AG08396 (cell line): Measurements from ENCODE around the gene ALDH2.
"Not testable (repeated sequence)": the region's sequence is repeated elsewhere in the genome, so short reads cannot be mapped to it uniquely, and the experiment has no call there.

Source experiments
- DNase-seq: peaks from one replicate; pipeline ENCODE4 v3.0.0; 2012; ENCODE audit warnings: low spot score, mixed read lengths

Gene ALDH2

DNA sequence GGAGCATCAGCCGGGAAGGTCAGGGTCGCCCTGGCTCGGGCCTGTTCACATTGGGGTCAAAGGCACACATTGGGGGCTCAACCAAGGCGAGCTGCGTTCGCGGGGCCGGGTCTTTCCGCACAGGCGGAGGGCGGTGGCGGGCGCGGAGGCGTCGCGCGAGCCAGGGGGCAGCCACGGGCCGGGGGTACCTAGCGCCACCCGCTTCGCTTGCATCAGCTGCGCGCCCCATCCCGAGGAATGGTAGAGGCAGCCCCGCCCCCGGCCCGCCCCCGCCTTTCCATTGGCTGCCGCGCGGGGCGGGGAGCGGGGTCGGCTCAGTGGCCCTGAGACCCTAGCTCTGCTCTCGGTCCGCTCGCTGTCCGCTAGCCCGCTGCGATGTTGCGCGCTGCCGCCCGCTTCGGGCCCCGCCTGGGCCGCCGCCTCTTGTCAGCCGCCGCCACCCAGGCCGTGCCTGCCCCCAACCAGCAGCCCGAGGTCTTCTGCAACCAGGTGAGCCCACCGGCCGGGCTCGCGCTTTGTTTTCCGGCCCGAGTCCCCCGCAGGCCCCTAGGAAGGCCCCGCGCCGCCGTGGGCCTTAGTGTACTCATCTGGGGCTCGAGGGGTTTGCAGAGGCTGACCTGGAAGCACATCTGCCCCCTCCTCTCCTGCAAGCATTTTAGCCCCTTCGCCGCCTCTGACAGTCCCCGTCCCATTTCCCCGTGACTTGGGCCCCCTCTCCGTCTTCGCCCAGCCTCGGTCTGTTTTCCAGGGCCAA is at the start of gene ALDH2:
Gene ALDH2, plus strand, starts transcription at position 326 of the 754 bp plus-strand sequence. Its CDS starts 50 bp downstream, at position 376.
- DNase-seq = peak; percentile 91

GRCh38 chr12:111719316-111719715 is 47.4 kb upstream of the ALDH2 start:
- DNase-seq = not testable (repeated sequence)

GRCh38 chr12:111720457-111720856 is 46.3 kb upstream of the ALDH2 start:
- DNase-seq = no peak

DNA sequence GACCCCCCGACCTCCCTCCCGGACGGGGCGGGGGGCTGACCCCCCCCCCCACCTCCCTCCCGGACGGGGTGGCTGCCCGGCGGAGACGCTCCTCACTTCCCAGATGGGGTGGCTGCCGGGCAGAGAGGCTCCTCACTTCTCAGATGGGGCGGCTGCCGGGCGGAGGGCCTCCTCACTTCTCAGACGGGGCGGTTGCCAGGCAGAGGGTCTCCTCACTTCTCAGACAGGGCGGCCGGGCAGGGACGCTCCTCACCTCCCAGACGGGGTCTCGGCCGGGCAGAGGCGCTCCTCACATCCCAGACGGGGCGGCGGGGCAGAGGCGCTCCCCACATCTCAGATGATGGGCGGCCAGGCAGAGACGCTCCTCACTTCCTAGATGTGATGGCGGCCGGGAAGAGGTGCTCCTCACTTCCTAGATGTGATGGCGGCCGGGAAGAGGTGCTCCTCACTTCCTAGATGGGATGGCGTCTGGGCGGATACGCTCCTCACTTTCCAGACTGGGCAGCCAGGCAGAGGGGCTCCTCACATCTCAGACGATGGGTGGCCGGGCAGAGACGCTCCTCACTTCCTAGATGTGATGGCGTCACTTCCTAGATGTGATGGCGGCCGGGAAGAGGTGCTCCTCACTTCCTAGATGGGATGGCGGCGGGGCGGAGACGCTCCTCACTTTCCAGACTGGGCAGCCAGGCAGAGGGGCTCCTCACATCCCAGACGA is 42.9 kb upstream of the ALDH2 start:
- DNase-seq = not testable (repeated sequence)

DNA sequence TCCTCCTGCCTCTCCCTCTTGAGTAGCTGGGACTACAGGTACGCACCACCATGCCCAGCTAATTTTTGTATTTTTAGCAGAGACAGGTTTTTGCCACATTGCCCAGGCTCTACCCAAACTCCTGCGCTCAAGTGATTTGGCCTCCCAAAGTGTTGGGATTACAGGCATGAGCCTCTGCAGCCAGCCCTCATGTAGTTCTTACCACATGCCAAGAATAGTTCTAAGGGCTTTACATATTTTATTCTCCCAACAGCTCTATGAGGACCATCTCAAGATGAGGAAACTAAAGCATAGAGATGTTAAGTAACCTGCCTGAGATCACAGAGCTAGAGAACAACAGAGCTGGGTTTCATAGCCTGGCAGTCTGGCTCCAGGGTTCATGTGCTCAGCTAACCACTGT is 37.9 kb upstream of the ALDH2 start:
- no peak for DNase-seq

DNA sequence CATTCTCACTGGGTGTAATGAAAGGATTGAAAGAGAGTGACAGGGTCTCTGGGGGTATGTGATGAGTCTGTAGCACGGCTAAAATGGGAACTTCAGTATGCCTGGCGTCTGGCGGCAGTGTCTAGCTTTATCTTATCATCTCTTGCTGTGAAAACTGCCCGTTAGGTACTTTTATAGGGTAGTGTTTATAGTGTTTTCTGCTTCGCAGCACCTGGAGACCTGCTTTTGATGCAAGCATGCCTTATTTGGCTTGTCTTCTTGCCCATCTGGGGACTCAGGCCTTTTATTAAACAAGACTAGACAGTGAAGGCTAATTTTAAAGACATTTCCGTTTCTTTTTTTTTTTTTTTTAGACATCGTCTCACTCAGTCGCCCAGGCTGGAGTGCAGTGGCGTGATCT is 36.3 kb upstream of the ALDH2 start:
- no peak for DNase-seq

DNA sequence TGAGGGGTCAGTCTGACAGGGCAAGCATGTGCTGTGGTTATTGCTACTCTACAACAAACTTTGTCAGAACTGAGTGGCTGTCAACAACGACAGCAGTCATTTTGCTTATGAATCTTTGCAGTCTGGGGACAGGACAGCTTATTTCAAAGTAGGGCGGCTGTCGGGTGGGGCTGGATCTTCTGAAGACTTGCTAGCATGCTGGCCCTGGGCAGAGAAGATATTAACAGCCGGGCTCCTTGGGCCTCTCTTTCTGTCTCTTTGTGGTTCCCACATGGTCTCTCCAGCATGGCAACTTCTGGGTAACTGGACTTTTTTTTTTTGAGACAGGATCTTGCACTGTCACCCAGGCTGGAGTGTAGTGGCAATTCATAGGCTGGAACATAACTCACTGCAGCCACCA is 33.9 kb upstream of the ALDH2 start:
- DNase-seq = no peak

DNA sequence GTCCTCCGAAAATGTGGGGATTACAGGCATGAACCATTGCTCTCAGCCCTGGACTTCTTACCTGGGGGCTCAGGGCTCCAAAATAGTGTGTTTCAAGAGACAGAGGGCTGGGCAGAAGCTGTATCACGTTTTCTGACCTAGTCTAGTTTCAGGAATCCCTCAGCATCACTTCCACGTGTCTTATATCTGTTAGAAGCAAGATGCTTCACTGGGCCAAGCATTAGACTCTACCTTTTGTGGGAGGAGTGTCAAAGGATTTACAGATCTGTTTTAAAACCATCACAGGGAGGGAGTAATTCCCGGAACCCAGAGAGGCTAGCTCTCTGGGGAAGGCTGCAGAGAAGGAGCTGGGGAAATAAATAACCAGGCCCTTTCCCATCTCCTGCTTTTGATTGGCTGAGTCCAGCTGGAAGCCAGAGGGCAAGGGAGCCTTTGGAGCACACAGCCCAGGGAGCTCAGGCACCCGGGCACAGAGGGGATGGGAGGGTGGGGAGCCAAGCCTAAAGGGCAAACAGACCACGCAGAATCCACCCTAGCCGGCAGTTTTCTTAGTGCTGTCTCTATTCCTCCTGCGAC is 33.3 kb upstream of the ALDH2 start:
- no peak for DNase-seq

DNA sequence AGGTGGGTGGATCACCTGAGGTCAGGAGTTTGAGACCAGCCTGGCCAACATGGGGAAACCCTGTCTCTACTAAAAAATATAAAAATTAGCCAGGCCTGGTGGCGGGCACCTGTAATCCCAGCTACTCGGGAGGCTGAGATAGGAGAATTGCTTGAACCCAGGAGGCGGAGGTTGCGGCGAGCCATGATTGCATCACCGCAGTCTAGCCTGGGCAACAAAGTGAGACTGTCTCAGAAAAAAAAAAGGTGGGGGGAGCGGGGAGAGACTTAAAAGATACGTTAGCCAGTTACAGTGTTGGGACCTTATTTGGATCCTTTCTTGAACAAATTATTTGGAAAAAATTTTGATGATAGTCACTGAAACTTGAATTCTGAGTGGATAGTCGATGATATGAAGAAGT is 27.2 kb upstream of the ALDH2 start:
- not testable (repeated sequence) for DNase-seq

DNA sequence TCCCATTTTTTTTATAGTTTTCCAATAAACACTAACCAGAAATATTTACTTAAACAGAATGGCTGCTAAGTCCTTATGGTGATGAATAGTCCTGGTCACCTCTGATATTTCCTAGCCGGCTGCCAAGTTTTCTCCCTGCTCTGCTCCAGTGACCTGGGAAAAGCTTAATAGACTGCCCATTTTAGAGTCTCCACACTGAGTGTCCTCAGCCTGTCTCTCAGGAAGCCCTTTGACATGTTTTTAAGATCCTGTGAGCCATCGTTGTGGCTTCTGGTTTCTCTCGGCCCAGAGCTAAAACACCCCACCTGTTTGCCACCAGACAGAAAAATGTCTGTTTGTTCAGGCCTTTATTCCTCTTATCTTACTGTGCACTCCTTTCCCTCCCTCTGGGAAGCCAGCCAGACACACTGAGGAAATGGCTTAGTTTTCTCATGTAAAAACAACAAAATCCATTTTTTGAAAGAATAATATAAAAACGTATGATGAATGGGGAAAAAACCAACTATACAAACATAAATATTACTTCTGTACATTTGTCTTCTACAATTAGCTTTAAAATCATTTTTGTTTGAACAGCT is 25.4 kb upstream of the ALDH2 start:
- no peak for DNase-seq

DNA sequence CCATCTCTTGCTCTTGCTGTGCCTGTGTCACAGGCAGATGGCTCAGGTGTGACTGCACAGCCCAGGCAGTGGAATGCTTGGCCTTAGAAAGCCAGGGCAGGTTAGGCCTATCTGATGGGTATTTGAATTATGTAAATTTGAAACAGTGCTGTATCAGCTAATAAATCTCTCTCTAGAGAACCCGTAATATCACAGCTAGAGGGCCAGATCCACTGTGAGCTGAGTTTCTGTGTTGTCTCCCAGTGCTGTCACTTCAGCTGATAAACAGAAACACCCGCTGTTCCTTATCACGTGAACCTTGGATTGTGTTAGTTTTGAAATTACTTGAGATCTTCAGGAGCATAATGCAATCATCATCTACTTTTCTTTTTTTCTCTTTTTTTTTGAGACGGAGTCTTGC is 21.5 kb upstream of the ALDH2 start:
- no peak for DNase-seq

- no peak for DNase-seq
Observed at GRCh38 chr12:111747333-111747732, 19.4 kb upstream of the ALDH2 start.

DNA sequence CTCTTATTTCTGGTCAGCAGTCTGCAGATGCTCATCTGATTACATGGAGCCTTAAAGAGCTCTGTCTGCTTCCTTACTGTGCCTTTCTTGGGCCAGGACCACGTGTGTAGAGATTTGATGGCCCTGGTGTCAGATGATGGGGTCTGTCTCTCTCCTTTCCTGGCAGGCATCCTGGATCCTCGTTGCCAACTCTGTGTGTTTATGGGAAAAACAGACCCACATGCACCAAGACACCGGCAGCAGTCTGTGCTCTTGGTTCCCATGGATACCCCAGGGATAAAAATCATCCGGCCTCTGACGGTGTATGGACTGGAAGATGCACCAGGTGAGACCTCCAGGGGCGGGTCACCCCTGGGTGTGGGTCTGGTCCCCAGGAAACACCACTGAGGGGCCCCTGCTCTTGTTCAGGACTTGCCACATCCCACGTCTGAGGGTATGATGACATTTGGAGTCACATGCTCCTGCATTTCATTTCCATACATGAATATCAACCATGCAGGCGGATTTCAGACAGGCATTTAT is 18.5 kb upstream of the ALDH2 start:
- no peak for DNase-seq

- no peak for DNase-seq
Observed at GRCh38 chr12:111748867-111749266, 17.9 kb upstream of the ALDH2 start.

DNA sequence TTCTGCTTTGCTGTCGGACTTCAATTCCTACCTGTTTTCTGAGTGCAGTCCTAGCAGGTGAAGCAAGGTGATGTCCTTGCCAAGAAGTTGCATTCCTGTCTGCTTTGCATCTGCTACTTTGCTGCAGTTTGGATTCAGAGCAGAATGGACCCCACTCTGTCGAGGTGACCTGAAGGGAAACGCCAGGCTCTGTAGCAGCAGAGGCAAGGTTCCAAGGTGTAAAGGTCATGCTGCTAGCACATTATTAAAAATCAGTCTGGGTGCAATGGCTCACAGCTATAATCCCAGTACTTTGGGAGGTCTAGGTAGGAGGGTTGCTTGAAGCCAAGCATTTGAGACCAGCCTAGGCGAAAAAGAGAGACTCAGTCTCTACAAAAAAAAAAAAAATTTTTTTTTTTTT is 17.3 kb upstream of the ALDH2 start:
- no peak for DNase-seq

- DNase-seq = peak; percentile 92
Observed at GRCh38 chr12:111753144-111753881, 13.4 kb upstream of the ALDH2 start.

DNA sequence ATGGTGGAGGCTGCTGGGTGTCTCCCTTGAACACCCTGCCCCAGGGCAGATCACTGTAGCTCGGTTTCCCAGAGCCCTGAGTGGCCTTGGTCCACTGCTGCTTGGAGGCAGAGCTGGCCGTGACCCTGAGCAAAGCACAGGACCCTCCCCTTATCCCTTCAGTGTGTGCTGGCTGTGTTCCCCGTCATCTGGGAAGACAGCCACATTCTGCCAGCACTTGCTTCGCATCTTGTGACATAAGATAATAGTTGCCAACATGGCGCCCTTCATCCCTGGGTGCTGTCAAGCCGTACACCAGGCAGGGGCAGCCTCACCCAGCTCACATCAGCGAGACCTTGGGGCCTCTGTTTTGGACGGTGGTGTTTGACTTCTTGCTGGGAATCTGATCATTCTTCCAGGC is 12.1 kb upstream of the ALDH2 start:
- no peak for DNase-seq

- no peak for DNase-seq
Observed at GRCh38 chr12:111756196-111756595, 10.5 kb upstream of the ALDH2 start.

DNA sequence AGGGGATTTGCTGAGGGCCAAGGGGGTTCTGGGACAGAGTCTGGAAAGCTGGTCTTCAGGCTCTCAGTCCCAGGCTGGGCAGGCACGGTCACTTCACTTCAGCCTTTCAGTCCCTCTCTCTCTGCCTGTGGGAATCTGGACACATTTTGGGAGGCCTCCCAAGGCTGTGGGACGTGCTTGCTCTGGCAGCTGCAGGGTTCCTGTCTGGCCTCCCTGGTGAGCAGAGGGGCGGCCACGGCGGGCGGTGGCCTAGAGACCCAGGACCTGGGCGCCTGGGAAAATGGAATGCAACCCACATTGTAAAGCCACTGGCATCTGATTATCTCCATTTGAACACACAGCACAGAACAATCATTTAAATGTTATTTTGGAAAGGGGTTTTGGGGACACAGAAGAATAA is 10.1 kb upstream of the ALDH2 start:
- DNase-seq = no peak

DNA sequence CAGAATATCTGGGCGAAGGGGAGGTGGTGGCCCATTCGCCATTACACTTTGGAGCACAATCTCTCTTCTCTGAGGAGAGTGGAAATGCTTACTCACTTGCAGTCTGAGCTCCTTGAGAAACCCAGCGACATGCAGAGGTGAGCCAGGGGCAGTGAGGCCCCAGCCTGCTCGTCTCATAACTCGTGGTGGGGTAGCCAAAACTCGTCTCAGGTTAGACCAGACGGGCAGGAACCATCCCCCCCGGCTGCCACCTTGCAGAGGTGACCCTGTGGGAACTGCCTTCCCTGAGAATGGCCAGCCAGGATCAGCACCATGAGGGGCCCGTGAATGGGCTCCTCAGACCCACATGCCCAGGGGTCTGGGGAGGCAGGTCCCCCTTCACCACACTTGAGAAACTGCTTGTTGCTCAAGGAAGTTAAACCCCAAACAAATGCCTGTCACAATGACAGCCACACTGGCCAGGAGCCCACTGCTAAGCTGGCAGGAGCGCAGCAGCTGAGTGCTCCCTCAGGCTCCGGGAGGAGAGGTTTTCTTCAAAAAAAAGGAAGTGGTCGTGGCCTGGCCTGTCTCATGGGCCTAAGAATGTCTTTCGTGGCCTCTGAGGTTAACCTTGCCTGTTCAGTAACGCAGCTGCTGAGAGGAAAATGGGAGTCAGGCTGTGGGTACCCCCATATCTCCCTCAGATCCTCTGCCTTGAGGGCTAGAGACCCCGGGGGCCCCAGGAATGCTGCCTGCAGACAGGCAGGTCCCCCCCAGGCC is 9.2 kb upstream of the ALDH2 start:
- DNase-seq = peak; percentile 70

- no peak for DNase-seq
Observed at GRCh38 chr12:111758120-111758561, 8.6 kb upstream of the ALDH2 start.
